ENCODE data around the gene LIPC.

DNA sequence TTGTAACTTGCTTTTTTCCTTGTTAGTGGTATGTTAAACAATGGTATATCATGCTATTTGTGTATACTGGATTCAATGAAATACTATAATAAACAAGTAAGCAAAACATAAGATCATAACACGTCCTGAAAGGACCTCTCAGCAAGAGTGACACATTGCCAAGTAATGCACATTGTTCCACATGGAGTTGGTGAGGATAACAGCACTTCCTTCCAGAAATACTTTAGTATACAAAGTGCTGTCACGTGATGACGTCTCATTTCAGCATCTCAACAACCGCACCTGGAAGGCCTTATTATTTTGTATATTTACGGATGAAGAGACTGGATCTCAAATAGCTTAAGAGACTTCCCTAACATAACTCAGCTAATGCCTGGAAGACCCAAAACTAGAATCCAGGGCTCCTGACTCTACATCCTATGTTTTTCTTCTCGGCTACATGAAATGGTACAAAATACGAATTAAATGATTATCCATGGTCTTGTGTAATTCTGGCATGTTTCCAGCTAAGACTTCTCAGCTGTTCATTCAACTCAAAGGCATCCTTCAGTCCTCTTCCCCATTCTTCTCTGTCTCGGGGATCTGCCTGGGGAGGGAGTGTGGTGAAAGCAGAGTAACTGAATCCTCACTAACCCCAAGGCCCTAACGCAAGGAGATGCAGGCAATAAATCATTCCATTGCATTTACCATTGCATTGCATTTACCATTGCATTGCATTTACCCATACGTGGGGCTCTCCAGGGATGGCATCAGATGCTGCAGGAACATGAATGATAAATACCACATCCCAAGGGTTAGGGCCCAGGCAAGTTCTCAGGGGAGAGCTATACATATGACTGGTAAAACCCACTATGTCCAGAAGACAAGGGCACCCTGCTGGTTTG, 79.2 kb downstream of the LIPC start:
- TF ChIP-seq, protein P1, sequence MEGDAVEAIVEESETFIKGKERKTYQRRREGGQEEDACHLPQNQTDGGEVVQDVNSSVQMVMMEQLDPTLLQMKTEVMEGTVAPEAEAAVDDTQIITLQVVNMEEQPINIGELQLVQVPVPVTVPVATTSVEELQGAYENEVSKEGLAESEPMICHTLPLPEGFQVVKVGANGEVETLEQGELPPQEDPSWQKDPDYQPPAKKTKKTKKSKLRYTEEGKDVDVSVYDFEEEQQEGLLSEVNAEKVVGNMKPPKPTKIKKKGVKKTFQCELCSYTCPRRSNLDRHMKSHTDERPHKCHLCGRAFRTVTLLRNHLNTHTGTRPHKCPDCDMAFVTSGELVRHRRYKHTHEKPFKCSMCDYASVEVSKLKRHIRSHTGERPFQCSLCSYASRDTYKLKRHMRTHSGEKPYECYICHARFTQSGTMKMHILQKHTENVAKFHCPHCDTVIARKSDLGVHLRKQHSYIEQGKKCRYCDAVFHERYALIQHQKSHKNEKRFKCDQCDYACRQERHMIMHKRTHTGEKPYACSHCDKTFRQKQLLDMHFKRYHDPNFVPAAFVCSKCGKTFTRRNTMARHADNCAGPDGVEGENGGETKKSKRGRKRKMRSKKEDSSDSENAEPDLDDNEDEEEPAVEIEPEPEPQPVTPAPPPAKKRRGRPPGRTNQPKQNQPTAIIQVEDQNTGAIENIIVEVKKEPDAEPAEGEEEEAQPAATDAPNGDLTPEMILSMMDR (IDR thresholded peaks at IDR 0.05), result no peak
- TF ChIP-seq POLR2A (IDR thresholded peaks at IDR 0.05) (no peak), POLR2AphosphoS5 (IDR thresholded peaks at IDR 0.05) (no peak), EP300 (IDR thresholded peaks at IDR 0.05) (no peak)

Data from sigmoid colon (tissue), 4 donors.